ENCODE data around the gene KHDC1.

Gene KHDC1

GRCh38 chr6:73250016-73250415, 13.0 kb downstream of the KHDC1 start:
- Histone ChIP-seq H2AFZ (no peak overlapping the region), H3K4me3 (ENCODE audit: low read depth, low read length) (no peak overlapping the region), H3K79me2 (no peaks in the 10 kb centered on the region), H3K9ac (no peak overlapping the region), H3K4me1 (no peaks in the 10 kb centered on the region), H3K36me3 (ENCODE audit: control insufficient read depth, insufficient read depth, low read length) (no peaks in the 10 kb centered on the region), H3K4me2 (ENCODE audit: low read length) (no peak overlapping the region), H3K9me3 (ENCODE audit: control insufficient read depth, low read length) (no peaks in the 10 kb centered on the region), H3K27me3 (ENCODE audit: control insufficient read depth, insufficient read depth, low read length) (no peaks in the 10 kb centered on the region), H3K27ac (no peak overlapping the region)
- TF ChIP-seq CTCF (IDR thresholded peaks at IDR 0.05), result no peak

GRCh38 chr6:73248192-73248903, 14.6 kb downstream of the KHDC1 start:
- H3K79me2 ChIP-seq, result no peaks in the 10 kb centered on the region

GRCh38 chr6:73242001-73242400, 21.0 kb downstream of the KHDC1 start:
- H3K36me3 ChIP-seq (ENCODE audit: control insufficient read depth, insufficient read depth, low read length), result no peaks in the 10 kb centered on the region
- H3K9ac ChIP-seq, result no peak overlapping the region
- no peak for TF ChIP-seq CTCF (IDR thresholded peaks at IDR 0.05)
- no peaks in the 10 kb centered on the region for H3K79me2 ChIP-seq
- H3K9me3 ChIP-seq (ENCODE audit: control insufficient read depth, low read length), result no peaks in the 10 kb centered on the region
- H2AFZ ChIP-seq, result no peak overlapping the region
- H3K27ac ChIP-seq, result no peak overlapping the region
- H3K4me3 ChIP-seq (ENCODE audit: low read depth, low read length), result no peak overlapping the region
- H3K4me2 ChIP-seq (ENCODE audit: low read length), result no peak overlapping the region
- no peaks in the 10 kb centered on the region for H3K4me1 ChIP-seq
- H3K27me3 ChIP-seq (ENCODE audit: control insufficient read depth, insufficient read depth, low read length), result no peaks in the 10 kb centered on the region

More at GRCh38 chr6:73248192-73248903, 14.6 kb downstream of the KHDC1 start:
- TF ChIP-seq CTCF (IDR thresholded peaks at IDR 0.05), result no peak
- H3K27ac ChIP-seq, result no peak overlapping the region
- no peaks in the 10 kb centered on the region for H3K4me1 ChIP-seq
- no peaks in the 10 kb centered on the region for H3K9me3 ChIP-seq (ENCODE audit: control insufficient read depth, low read length)
- H3K4me2 ChIP-seq (ENCODE audit: low read length), result no peak overlapping the region
- H3K36me3 ChIP-seq (ENCODE audit: control insufficient read depth, insufficient read depth, low read length), result no peaks in the 10 kb centered on the region
- no peak overlapping the region for H3K4me3 ChIP-seq (ENCODE audit: low read depth, low read length)
- H3K9ac ChIP-seq, result no peak overlapping the region
- H3K27me3 ChIP-seq (ENCODE audit: control insufficient read depth, insufficient read depth, low read length), result no peaks in the 10 kb centered on the region
- peak overlapping the region; percentile 8 for H2AFZ ChIP-seq

GRCh38 chr6:73240730-73241129, 22.3 kb downstream of the KHDC1 start:
- Histone ChIP-seq H3K9me3 (ENCODE audit: control insufficient read depth, low read length) (no peaks in the 10 kb centered on the region), H3K4me3 (ENCODE audit: low read depth, low read length) (no peak overlapping the region), H3K9ac (no peak overlapping the region), H3K27me3 (ENCODE audit: control insufficient read depth, insufficient read depth, low read length) (no peaks in the 10 kb centered on the region), H3K27ac (no peak overlapping the region), H3K4me1 (no peaks in the 10 kb centered on the region), H3K4me2 (ENCODE audit: low read length) (no peak overlapping the region), H2AFZ (no peak overlapping the region), H3K79me2 (no peaks in the 10 kb centered on the region), H3K36me3 (ENCODE audit: control insufficient read depth, insufficient read depth, low read length) (no peaks in the 10 kb centered on the region)
- no peak for TF ChIP-seq CTCF (IDR thresholded peaks at IDR 0.05)

- Histone ChIP-seq H2AFZ (no peak overlapping the region), H3K9me3 (ENCODE audit: control insufficient read depth, low read length) (no peaks in the 10 kb centered on the region), H3K9ac (no peak overlapping the region), H3K79me2 (no peaks in the 10 kb centered on the region), H3K36me3 (ENCODE audit: control insufficient read depth, insufficient read depth, low read length) (no peaks in the 10 kb centered on the region), H3K4me2 (ENCODE audit: low read length) (no peak overlapping the region), H3K4me3 (ENCODE audit: low read depth, low read length) (no peak overlapping the region), H3K4me1 (no peaks in the 10 kb centered on the region), H3K27me3 (ENCODE audit: control insufficient read depth, insufficient read depth, low read length) (no peaks in the 10 kb centered on the region), H3K27ac (no peak overlapping the region)
- TF ChIP-seq CTCF (IDR thresholded peaks at IDR 0.05), result no peak
Observed at GRCh38 chr6:73236144-73236750, 26.7 kb downstream of the KHDC1 start.

Measured in parathyroid adenoma (tissue), 2 donors.